ENCODE results near the gene FAM83D. TPM values are rescaled to one million over a fixed set of nuclear protein-coding genes. Genes with fewer than 3 reads are reported as not detected.

The FAM83D gene
- total and polyA plus RNA-seq, 2 donors (not counting 1 experiment from before 2014, with no cell fraction given) = 0.82 to 1.7 TPM

DNA sequence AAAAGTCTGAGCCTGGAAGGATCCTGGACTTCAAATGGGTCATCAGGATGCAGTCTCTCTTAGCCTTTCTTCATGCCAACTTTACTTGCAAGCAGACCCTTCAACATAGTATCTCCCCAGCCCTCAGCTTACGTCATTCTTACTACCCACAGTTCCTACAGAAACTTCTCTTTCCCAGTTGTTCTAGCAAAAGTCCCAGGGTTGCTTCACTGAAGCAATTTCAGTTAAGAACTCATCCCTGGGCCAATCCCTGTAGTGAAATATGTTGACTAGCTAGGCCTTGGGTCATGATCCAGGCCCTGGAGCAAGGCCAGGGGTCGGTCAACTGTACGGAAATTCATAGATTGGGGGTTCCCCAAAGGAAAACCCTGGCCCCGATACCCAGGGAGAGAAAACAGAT lies 8.6 kb upstream of the FAM83D start:
- no peaks in the 10 kb centered on the region for H3K4me1 ChIP-seq (ENCODE audit: control insufficient read depth in 2 of 2, insufficient read depth in 2 of 2, low read length in 2 of 2)
- peaks cover 14% of the 10 kb centered on the region for H4K20me1 ChIP-seq (ENCODE audit: control insufficient read depth, insufficient read depth, low read length, poor library complexity, severe bottlenecking)
- peaks cover 0 to 4% (median 0%) of the 10 kb centered on the region in 3 donors for H3K9me3 ChIP-seq (ENCODE audit: control extremely low read depth in 1 of 3, control insufficient read depth in 2 of 3, insufficient read depth in 1 of 3, low read length in 2 of 3)
- H3K4me2 ChIP-seq (replicated peaks; ENCODE audit: low read depth, low read length, poor library complexity, severe bottlenecking) = no peak overlapping the region
- H3K27me3 ChIP-seq (replicated peaks in 1 of 4; ENCODE audit: control extremely low read depth in 1 of 4, control insufficient read depth in 3 of 4, insufficient read depth in 4 of 4, low read length in 3 of 4) = no peaks in the 10 kb centered on the region
- H3K4me3 Mint-ChIP-seq = no peak overlapping the region
- H3K36me3 ChIP-seq (replicated peaks in 1 of 2; ENCODE audit: control extremely low read depth in 1 of 2, control insufficient read depth in 1 of 2, extremely low read depth in 1 of 2, insufficient read depth in 2 of 2, low read length in 1 of 2) = peaks cover 2 to 85% of the 10 kb centered on the region in 2 experiments
- no peaks in the 10 kb centered on the region for H3K9me3 Mint-ChIP-seq (ENCODE audit: insufficient read depth)
- DNase-seq (no peak), ATAC-seq (ENCODE audit: low read depth) (no peak)
- no peaks in the 10 kb centered on the region for H3K4me1 Mint-ChIP-seq
- no peak overlapping the region for H3K27ac Mint-ChIP-seq
- H2AFZ ChIP-seq (ENCODE audit: insufficient read depth, low read depth, low read length, poor library complexity, severe bottlenecking) = no peak overlapping the region
- H3K27ac ChIP-seq (ENCODE audit: low read length in 2 of 2) = no peak overlapping the region
- no peak for TF ChIP-seq EZH2 (IDR thresholded peaks at IDR 0.05; ENCODE audit: borderline replicate concordance, insufficient read depth, low read depth, low read length, poor library complexity, severe bottlenecking)
- TF ChIP-seq, protein P1, sequence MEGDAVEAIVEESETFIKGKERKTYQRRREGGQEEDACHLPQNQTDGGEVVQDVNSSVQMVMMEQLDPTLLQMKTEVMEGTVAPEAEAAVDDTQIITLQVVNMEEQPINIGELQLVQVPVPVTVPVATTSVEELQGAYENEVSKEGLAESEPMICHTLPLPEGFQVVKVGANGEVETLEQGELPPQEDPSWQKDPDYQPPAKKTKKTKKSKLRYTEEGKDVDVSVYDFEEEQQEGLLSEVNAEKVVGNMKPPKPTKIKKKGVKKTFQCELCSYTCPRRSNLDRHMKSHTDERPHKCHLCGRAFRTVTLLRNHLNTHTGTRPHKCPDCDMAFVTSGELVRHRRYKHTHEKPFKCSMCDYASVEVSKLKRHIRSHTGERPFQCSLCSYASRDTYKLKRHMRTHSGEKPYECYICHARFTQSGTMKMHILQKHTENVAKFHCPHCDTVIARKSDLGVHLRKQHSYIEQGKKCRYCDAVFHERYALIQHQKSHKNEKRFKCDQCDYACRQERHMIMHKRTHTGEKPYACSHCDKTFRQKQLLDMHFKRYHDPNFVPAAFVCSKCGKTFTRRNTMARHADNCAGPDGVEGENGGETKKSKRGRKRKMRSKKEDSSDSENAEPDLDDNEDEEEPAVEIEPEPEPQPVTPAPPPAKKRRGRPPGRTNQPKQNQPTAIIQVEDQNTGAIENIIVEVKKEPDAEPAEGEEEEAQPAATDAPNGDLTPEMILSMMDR (IDR thresholded peaks at IDR 0.05) = no peak
- no peak overlapping the region for H3K9ac ChIP-seq (ENCODE audit: low read length)
- no peaks in the 10 kb centered on the region for H3K27me3 Mint-ChIP-seq
- ChIA-PET CTCF (interaction anchor here (0.6 to 1.2 kb wide), 3 partner anchors 9 to 261 kb away, joined by 4 read pairs; partner anchors contain the start of gene FAM83D), POLR2A (no interaction called here)
- H3K79me2 ChIP-seq (ENCODE audit: control insufficient read depth, insufficient read depth, low read length) = no peaks in the 10 kb centered on the region
- no peak overlapping the region for H3K4me3 ChIP-seq (ENCODE audit: control extremely low read depth in 1 of 5, extremely low read depth in 1 of 5, insufficient read depth in 1 of 5, low read depth in 2 of 5, low read length in 4 of 5)
- 88% methylated on average over 1 of the region's 4 CpGs for WGBS (ENCODE audit: insufficient coverage)
- intact Hi-C loops (cut with micrococcal nuclease) = no loop called here

DNA sequence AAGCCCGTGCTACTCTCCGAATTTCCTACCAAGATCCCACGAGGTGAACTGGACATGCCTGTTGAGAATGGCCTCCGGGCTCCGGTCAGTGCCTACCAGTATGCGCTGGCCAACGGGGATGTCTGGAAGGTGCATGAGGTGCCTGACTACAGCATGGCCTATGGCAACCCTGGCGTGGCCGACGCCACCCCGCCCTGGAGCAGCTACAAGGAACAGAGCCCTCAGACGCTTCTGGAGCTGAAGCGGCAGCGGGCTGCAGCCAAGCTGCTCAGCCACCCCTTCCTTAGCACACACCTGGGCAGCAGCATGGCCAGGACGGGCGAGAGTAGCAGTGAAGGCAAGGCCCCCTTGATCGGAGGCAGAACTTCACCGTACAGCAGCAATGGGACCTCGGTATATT lies 8.0 kb upstream of the FAM83D start:
- ATAC-seq (ENCODE audit: low read depth) (no peak), DNase-seq (no peak)
- no peak overlapping the region for H3K9ac ChIP-seq (ENCODE audit: low read length)
- peaks cover 0 to 4% (median 0%) of the 10 kb centered on the region in 3 donors for H3K9me3 ChIP-seq (ENCODE audit: control extremely low read depth in 1 of 3, control insufficient read depth in 2 of 3, insufficient read depth in 1 of 3, low read length in 2 of 3)
- H3K27ac Mint-ChIP-seq = no peak overlapping the region
- H2AFZ ChIP-seq (ENCODE audit: insufficient read depth, low read depth, low read length, poor library complexity, severe bottlenecking) = no peak overlapping the region
- no peaks in the 10 kb centered on the region for H3K4me1 Mint-ChIP-seq
- no peaks in the 10 kb centered on the region for H3K27me3 ChIP-seq (replicated peaks in 1 of 4; ENCODE audit: control extremely low read depth in 1 of 4, control insufficient read depth in 3 of 4, insufficient read depth in 4 of 4, low read length in 3 of 4)
- TF ChIP-seq, protein P1 (IDR thresholded peaks at IDR 0.05) = no peak
- no peak for TF ChIP-seq EZH2 (IDR thresholded peaks at IDR 0.05; ENCODE audit: borderline replicate concordance, insufficient read depth, low read depth, low read length, poor library complexity, severe bottlenecking)
- H3K4me2 ChIP-seq (replicated peaks; ENCODE audit: low read depth, low read length, poor library complexity, severe bottlenecking) = no peak overlapping the region
- H3K9me3 Mint-ChIP-seq (ENCODE audit: insufficient read depth) = no peaks in the 10 kb centered on the region
- CTCF ChIA-PET = no interaction called here
- no peak overlapping the region for H3K4me3 ChIP-seq (ENCODE audit: control extremely low read depth in 1 of 5, extremely low read depth in 1 of 5, insufficient read depth in 1 of 5, low read depth in 2 of 5, low read length in 4 of 5)
- intact Hi-C loops (cut with micrococcal nuclease) = no loop called here
- no peaks in the 10 kb centered on the region for H3K79me2 ChIP-seq (ENCODE audit: control insufficient read depth, insufficient read depth, low read length)
- H3K27ac ChIP-seq (ENCODE audit: low read length in 2 of 2) = no peak overlapping the region
- H4K20me1 ChIP-seq (ENCODE audit: control insufficient read depth, insufficient read depth, low read length, poor library complexity, severe bottlenecking) = peaks cover 14% of the 10 kb centered on the region
- WGBS (ENCODE audit: insufficient coverage) = 99% methylated on average over 19 of the region's 19 CpGs
- H3K4me1 ChIP-seq (ENCODE audit: control insufficient read depth in 2 of 2, insufficient read depth in 2 of 2, low read length in 2 of 2) = no peaks in the 10 kb centered on the region
- no peak overlapping the region for H3K4me3 Mint-ChIP-seq
- no peaks in the 10 kb centered on the region for H3K27me3 Mint-ChIP-seq
- peaks cover 2 to 80% of the 10 kb centered on the region in 2 experiments for H3K36me3 ChIP-seq (replicated peaks in 1 of 2; ENCODE audit: control extremely low read depth in 1 of 2, control insufficient read depth in 1 of 2, extremely low read depth in 1 of 2, insufficient read depth in 2 of 2, low read length in 1 of 2)
- POLR2A ChIA-PET = no interaction called here
